ENCODE results near the gene FALEC.

DNA sequence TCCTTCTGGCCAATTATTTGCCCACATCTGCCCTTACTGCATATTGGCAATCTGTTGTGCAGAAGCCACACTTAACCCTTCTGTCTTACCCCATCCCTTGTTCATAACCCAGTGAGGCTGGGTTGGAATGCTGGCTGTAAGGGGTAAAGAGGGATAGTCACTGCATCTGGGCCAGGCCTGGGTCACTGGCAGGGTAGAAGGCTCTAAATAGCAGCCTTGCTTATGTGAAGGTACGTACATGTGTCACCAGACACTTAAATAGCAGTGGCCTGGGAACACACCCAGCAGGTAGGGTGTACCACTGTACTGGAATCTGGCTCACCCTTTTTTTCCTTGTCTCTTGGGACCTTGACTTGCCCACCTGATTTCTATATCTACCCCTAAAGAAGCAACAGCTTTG is 38.2 kb upstream of the FALEC start:
- no peak for TF ChIP-seq POLR2AphosphoS5 (IDR thresholded peaks at IDR 0.05)
- TF ChIP-seq POLR2A (IDR thresholded peaks at IDR 0.05) = no peak
- TF ChIP-seq CTCF (IDR thresholded peaks at IDR 0.05) = no peak
